Epithelial cell of esophagus (primary cell): ENCODE data around the gene IQSEC3.

Experiments
- DNase-seq: peaks from one replicate; pipeline ENCODE4 v3.0.0; 2010; ENCODE audit warnings: low read depth
- H3K4me3 ChIP-seq: 2 replicates; pipeline ENCODE4 v1.5.1; 2011; ENCODE audit warnings: mild to moderate bottlenecking, low read length, control low read depth
- CTCF ChIP-seq: IDR thresholded peaks from 2 replicates; pipeline ENCODE4 v1.5.1; 2011; ENCODE audit warnings: low read depth, mild to moderate bottlenecking, low read length, control low read depth, inconsistent platforms; ENCODE audit not compliant: insufficient read depth; ENCODE audit errors: missing control alignments

The IQSEC3 gene

GRCh38 chr12:171743-172676, 105.4 kb downstream of the IQSEC3 start:
- no peak overlapping the region for H3K4me3 ChIP-seq
- no peak for DNase-seq

GRCh38 chr12:172732-173161, 106.2 kb downstream of the IQSEC3 start:
- TF ChIP-seq CTCF = no peak
- no peak overlapping the region for H3K4me3 ChIP-seq
- no peak for DNase-seq

More at GRCh38 chr12:171743-172676, 105.4 kb downstream of the IQSEC3 start:
- TF ChIP-seq CTCF = no peak

- DNase-seq = no peak
- no peak overlapping the region for H3K4me3 ChIP-seq
- no peak for TF ChIP-seq CTCF
Observed at GRCh38 chr12:174124-174523, 107.6 kb downstream of the IQSEC3 start.

GRCh38 chr12:174596-174995, 108.0 kb downstream of the IQSEC3 start:
- no peak for TF ChIP-seq CTCF
- H3K4me3 ChIP-seq = no peak overlapping the region
- no peak for DNase-seq

GRCh38 chr12:175250-175649, 108.7 kb downstream of the IQSEC3 start:
- DNase-seq = no peak
- TF ChIP-seq CTCF = no peak
- no peak overlapping the region for H3K4me3 ChIP-seq

- no peak for TF ChIP-seq CTCF
- no peak for DNase-seq
Observed at GRCh38 chr12:175759-176158, 109.2 kb downstream of the IQSEC3 start.

More at GRCh38 chr12:175759-176158, 109.2 kb downstream of the IQSEC3 start:
- no peak overlapping the region for H3K4me3 ChIP-seq
